ENCODE data around the gene GABRR1. TPM values are rescaled to one million over a fixed set of nuclear protein-coding genes. Genes with fewer than 3 reads are reported as not detected.

The GABRR1 gene
- total and polyA plus RNA-seq, 2 of the 13 experiments (the other 11 are each of a cell fraction or from before 2014, with no cell fraction given) = not detected

DNA sequence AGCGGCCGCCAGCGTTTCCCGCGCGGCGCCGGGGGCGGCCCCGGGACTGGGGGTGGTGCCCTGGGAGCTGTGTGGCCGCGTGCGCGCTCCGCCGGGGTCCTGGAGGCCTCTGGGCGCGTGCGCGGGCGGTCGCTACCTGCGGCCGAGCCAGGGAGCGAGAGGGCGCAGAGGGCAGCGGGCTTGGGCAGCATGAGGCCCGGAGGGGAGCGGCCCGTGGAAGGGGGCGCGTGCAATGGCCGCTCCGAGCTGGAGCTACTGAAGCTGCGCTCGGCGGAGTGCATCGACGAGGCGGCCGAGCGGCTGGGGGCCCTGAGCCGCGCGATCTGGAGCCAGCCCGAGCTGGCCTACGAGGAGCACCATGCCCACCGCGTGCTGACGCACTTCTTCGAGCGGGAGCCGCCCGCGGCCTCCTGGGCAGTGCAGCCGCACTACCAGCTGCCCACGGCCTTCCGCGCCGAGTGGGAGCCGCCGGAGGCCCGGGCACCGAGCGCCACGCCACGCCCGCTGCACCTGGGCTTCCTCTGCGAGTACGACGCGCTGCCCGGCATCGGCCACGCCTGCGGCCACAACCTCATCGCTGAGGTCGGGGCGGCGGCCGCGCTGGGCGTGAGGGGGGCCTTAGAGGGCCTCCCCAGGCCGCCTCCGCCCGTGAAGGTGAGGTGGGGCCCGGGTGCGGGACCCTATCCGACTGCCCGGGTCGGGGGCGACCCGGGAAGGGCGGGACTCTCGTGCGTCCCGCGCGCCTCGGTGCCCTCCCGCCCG, 71.0 kb downstream of the GABRR1 start, which contains the start of gene PM20D2 (continued):
- TF ChIP-seq, protein P1, sequence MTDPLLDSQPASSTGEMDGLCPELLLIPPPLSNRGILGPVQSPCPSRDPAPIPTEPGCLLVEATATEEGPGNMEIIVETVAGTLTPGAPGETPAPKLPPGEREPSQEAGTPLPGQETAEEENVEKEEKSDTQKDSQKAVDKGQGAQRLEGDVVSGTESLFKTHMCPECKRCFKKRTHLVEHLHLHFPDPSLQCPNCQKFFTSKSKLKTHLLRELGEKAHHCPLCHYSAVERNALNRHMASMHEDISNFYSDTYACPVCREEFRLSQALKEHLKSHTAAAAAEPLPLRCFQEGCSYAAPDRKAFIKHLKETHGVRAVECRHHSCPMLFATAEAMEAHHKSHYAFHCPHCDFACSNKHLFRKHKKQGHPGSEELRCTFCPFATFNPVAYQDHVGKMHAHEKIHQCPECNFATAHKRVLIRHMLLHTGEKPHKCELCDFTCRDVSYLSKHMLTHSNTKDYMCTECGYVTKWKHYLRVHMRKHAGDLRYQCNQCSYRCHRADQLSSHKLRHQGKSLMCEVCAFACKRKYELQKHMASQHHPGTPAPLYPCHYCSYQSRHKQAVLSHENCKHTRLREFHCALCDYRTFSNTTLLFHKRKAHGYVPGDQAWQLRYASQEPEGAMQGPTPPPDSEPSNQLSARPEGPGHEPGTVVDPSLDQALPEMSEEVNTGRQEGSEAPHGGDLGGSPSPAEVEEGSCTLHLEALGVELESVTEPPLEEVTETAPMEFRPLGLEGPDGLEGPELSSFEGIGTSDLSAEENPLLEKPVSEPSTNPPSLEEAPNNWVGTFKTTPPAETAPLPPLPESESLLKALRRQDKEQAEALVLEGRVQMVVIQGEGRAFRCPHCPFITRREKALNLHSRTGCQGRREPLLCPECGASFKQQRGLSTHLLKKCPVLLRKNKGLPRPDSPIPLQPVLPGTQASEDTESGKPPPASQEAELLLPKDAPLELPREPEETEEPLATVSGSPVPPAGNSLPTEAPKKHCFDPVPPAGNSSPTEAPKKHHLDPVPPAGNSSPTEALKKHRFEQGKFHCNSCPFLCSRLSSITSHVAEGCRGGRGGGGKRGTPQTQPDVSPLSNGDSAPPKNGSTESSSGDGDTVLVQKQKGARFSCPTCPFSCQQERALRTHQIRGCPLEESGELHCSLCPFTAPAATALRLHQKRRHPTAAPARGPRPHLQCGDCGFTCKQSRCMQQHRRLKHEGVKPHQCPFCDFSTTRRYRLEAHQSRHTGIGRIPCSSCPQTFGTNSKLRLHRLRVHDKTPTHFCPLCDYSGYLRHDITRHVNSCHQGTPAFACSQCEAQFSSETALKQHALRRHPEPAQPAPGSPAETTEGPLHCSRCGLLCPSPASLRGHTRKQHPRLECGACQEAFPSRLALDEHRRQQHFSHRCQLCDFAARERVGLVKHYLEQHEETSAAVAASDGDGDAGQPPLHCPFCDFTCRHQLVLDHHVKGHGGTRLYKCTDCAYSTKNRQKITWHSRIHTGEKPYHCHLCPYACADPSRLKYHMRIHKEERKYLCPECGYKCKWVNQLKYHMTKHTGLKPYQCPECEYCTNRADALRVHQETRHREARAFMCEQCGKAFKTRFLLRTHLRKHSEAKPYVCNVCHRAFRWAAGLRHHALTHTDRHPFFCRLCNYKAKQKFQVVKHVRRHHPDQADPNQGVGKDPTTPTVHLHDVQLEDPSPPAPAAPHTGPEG (CRISPR knock-in tag; IDR thresholded peaks at IDR 0.05) = peak; percentile 91
- TF ChIP-seq ONECUT2 (CRISPR knock-in tag; IDR thresholded peaks at IDR 0.05) = no peak
- TF ChIP-seq, protein P2, sequence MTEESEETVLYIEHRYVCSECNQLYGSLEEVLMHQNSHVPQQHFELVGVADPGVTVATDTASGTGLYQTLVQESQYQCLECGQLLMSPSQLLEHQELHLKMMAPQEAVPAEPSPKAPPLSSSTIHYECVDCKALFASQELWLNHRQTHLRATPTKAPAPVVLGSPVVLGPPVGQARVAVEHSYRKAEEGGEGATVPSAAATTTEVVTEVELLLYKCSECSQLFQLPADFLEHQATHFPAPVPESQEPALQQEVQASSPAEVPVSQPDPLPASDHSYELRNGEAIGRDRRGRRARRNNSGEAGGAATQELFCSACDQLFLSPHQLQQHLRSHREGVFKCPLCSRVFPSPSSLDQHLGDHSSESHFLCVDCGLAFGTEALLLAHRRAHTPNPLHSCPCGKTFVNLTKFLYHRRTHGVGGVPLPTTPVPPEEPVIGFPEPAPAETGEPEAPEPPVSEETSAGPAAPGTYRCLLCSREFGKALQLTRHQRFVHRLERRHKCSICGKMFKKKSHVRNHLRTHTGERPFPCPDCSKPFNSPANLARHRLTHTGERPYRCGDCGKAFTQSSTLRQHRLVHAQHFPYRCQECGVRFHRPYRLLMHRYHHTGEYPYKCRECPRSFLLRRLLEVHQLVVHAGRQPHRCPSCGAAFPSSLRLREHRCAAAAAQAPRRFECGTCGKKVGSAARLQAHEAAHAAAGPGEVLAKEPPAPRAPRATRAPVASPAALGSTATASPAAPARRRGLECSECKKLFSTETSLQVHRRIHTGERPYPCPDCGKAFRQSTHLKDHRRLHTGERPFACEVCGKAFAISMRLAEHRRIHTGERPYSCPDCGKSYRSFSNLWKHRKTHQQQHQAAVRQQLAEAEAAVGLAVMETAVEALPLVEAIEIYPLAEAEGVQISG (CRISPR knock-in tag; IDR thresholded peaks at IDR 0.05) = peak; percentile 71
- peak; percentile 68 for TF ChIP-seq POLR2AphosphoS5 (IDR thresholded peaks at IDR 0.05; ENCODE audit: low read depth, low read length)
- peak; percentile 77; the same call in 1 of the 2 replicates for TF ChIP-seq ZNF263 (CRISPR knock-in tag; IDR thresholded peaks at IDR 0.05)
- TF ChIP-seq ZNF552 (CRISPR knock-in tag; IDR thresholded peaks at IDR 0.05; ENCODE audit: borderline replicate concordance) = peak; percentile 90; the same call in 1 of the 2 replicates
- TF ChIP-seq, protein P3, sequence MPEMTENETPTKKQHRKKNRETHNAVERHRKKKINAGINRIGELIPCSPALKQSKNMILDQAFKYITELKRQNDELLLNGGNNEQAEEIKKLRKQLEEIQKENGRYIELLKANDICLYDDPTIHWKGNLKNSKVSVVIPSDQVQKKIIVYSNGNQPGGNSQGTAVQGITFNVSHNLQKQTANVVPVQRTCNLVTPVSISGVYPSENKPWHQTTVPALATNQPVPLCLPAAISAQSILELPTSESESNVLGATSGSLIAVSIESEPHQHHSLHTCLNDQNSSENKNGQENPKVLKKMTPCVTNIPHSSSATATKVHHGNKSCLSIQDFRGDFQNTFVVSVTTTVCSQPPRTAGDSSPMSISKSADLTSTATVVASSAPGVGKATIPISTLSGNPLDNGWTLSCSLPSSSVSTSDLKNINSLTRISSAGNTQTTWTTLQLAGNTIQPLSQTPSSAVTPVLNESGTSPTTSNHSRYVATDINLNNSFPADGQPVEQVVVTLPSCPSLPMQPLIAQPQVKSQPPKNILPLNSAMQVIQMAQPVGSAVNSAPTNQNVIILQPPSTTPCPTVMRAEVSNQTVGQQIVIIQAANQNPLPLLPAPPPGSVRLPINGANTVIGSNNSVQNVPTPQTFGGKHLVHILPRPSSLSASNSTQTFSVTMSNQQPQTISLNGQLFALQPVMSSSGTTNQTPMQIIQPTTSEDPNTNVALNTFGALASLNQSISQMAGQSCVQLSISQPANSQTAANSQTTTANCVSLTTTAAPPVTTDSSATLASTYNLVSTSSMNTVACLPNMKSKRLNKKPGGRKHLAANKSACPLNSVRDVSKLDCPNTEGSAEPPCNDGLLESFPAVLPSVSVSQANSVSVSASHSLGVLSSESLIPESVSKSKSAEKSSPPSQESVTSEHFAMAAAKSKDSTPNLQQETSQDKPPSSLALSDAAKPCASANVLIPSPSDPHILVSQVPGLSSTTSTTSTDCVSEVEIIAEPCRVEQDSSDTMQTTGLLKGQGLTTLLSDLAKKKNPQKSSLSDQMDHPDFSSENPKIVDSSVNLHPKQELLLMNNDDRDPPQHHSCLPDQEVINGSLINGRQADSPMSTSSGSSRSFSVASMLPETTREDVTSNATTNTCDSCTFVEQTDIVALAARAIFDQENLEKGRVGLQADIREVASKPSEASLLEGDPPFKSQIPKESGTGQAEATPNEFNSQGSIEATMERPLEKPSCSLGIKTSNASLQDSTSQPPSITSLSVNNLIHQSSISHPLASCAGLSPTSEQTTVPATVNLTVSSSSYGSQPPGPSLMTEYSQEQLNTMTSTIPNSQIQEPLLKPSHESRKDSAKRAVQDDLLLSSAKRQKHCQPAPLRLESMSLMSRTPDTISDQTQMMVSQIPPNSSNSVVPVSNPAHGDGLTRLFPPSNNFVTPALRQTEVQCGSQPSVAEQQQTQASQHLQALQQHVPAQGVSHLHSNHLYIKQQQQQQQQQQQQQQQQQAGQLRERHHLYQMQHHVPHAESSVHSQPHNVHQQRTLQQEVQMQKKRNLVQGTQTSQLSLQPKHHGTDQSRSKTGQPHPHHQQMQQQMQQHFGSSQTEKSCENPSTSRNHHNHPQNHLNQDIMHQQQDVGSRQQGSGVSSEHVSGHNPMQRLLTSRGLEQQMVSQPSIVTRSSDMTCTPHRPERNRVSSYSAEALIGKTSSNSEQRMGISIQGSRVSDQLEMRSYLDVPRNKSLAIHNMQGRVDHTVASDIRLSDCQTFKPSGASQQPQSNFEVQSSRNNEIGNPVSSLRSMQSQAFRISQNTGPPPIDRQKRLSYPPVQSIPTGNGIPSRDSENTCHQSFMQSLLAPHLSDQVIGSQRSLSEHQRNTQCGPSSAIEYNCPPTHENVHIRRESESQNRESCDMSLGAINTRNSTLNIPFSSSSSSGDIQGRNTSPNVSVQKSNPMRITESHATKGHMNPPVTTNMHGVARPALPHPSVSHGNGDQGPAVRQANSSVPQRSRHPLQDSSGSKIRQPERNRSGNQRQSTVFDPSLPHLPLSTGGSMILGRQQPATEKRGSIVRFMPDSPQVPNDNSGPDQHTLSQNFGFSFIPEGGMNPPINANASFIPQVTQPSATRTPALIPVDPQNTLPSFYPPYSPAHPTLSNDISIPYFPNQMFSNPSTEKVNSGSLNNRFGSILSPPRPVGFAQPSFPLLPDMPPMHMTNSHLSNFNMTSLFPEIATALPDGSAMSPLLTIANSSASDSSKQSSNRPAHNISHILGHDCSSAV (CRISPR knock-in tag; IDR thresholded peaks at IDR 0.05; ENCODE audit: borderline replicate concordance) = no peak
- TF ChIP-seq TCF7L2 (IDR thresholded peaks at IDR 0.05; ENCODE audit: low read depth, low read length) = no peak
- TF ChIP-seq HNRNPUL1 (IDR thresholded peaks at IDR 0.05; ENCODE audit: low read depth, low read length) = no peak
- peak; percentile 68 for TF ChIP-seq ZMAT3 (CRISPR knock-in tag; conservative IDR thresholded peaks at IDR 0.05)
- peak; percentile 33; the same call in 1 of the 2 replicates for TF ChIP-seq ZBTB7A (CRISPR knock-in tag; IDR thresholded peaks at IDR 0.05)
- TF ChIP-seq THAP11 (CRISPR knock-in tag; IDR thresholded peaks at IDR 0.05) = peak; percentile 57
